HEK293 (cell line): ENCODE results near the gene TTC27.

ENCODE experiments used
- CTCF ChIA-PET: fragments of 350-600 bp; formaldehyde crosslinking; extraction: SDS; loops from one replicate; lab custom pipeline; 2021; ENCODE audit warnings: antibody characterized with exemption; lab: Yijun Ruan, JAX
- POLR2A ChIA-PET: fragments of 300-600 bp; formaldehyde crosslinking; extraction: SDS; loops from one replicate; lab custom pipeline; 2020; ENCODE audit warnings: antibody characterized with exemption, inconsistent platforms; lab: Yijun Ruan, JAX
- H3K27ac ChIP-seq: fragments of 200-500 bp; sonication (Bioruptor generic); 2 replicates; pipeline ENCODE4 v1.5.1; 2014; ENCODE audit warnings: low read depth, low read length, control low read depth, inconsistent platforms; ENCODE audit errors: extremely low read depth
- H3K36me3 ChIP-seq, 2 experiments: fragments of 200-500 bp in 1 of 2; sonication (Bioruptor generic) in 1 of 2; 1 replicate in 1 of 2; 2 replicates in 1 of 2; pipeline ENCODE4 v1.5.1; 2014 to 2017; ENCODE audit warnings: inconsistent platforms in 2 of 2, low read length in 2 of 2; ENCODE audit not compliant: control insufficient read depth in 2 of 2, insufficient read depth in 1 of 2
- H3K4me1 ChIP-seq: fragments of 200-500 bp; sonication (Bioruptor generic); 2 replicates; pipeline ENCODE4 v1.5.1; 2014; ENCODE audit warnings: mild to moderate bottlenecking, low read length, inconsistent platforms; ENCODE audit not compliant: control insufficient read depth, insufficient read depth
- H3K4me3 ChIP-seq: 2 replicates; pipeline ENCODE4 v1.5.1; 2011; ENCODE audit warnings: low read depth, mild to moderate bottlenecking, control low read depth, low read length, moderate library complexity
- H3K9me3 ChIP-seq: fragments of 200-500 bp; sonication (Bioruptor generic); 2 replicates; pipeline ENCODE4 v1.5.1; 2014; ENCODE audit warnings: low read depth, low read length, inconsistent platforms; ENCODE audit not compliant: control insufficient read depth, insufficient read depth
- HOXA7 ChIP-seq: sonication (generic); formaldehyde crosslinking; IDR thresholded peaks from 2 replicates; pipeline ENCODE4 v1.8.1; 2022; ENCODE audit warnings: missing genetic modification reagents, borderline replicate concordance
- ZNF157 ChIP-seq: fragments of 450-650 bp; formaldehyde crosslinking; IDR thresholded peaks from 2 replicates; pipeline ENCODE4 v1.5.1; 2016; ENCODE audit warnings: missing biosample characterization, missing genetic modification characterization
- ZNF19 ChIP-seq: fragments of 450-650 bp; formaldehyde crosslinking; IDR thresholded peaks from 2 replicates; pipeline ENCODE4; 2016; ENCODE audit warnings: missing biosample characterization, missing genetic modification characterization, low read depth
- ZNF423 ChIP-seq: fragments of 450-650 bp; formaldehyde crosslinking; IDR thresholded peaks from 2 replicates; pipeline ENCODE4 v1.5.1; 2016; ENCODE audit warnings: missing biosample characterization, missing genetic modification characterization
- ZNF473 ChIP-seq: fragments of 450-650 bp; formaldehyde crosslinking; IDR thresholded peaks from 2 replicates; pipeline ENCODE4 v1.5.1; 2017; ENCODE audit warnings: missing biosample characterization, missing genetic modification characterization
- ZNF624 ChIP-seq: fragments of 450-650 bp; formaldehyde crosslinking; IDR thresholded peaks from 2 replicates; pipeline ENCODE4 v1.5.1; 2017; ENCODE audit warnings: missing biosample characterization, missing genetic modification characterization
- ZNF707 ChIP-seq: fragments of 450-650 bp; formaldehyde crosslinking; IDR thresholded peaks from 2 replicates; pipeline ENCODE4 v1.5.1; 2016; ENCODE audit warnings: missing biosample characterization, missing genetic modification characterization
- ZNF776 ChIP-seq: fragments of 450-650 bp; formaldehyde crosslinking; IDR thresholded peaks from 2 replicates; pipeline ENCODE4 v1.5.0; 2017; ENCODE audit warnings: missing biosample characterization, missing genetic modification characterization, borderline replicate concordance
- TF ChIP-seq, protein P1 (sequence below): fragments of 450-650 bp; formaldehyde crosslinking; IDR thresholded peaks from 2 replicates; pipeline ENCODE4 v1.5.1; 2016; ENCODE audit warnings: missing biosample characterization, missing genetic modification characterization
- TF ChIP-seq, protein P2 (sequence below): fragments of 450-650 bp; formaldehyde crosslinking; IDR thresholded peaks from 2 replicates; pipeline ENCODE4 v1.5.1; 2016; ENCODE audit warnings: missing biosample characterization, missing genetic modification characterization
- TF ChIP-seq, protein P3 (sequence below): fragments of 450-650 bp; formaldehyde crosslinking; IDR thresholded peaks from 2 replicates; pipeline ENCODE4 v1.5.1; 2016; ENCODE audit warnings: missing biosample characterization, missing genetic modification characterization, borderline replicate concordance

Gene TTC27

DNA sequence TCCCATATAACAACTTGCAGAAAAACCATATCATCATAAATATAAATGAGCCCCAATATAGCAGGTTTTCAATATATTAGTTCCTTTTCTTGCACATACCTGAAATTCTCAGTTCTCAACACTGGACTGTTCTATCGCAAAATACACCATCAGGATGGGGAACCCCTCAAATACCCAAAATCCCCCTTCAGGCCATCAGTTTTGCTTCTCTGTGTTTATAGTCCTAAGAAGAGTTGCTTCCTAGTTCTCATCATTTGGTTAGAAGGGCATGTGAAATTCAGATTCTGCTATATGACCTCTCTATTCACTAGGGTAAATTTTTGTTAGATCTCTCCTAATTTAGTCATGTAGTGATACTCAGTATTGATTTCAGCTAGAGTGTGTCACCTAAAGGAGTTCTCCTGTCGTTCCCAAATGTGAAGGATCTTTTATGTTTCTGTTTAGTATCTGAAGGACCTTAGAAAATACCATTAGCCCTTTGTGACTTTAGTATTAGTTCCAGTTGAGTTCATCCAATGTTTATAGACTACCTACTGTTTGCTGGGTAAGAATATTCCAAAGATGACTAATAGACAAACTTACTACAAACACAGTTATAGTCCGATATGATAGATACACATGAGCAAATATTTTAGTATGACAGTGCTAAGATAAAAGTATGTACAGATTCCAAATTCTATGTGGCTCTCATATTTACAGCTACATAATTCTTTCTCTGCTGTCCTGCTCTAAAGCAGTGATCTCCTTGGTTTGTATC lies 115.8 kb downstream of the TTC27 start (continued):
- TF ChIP-seq, protein P1, sequence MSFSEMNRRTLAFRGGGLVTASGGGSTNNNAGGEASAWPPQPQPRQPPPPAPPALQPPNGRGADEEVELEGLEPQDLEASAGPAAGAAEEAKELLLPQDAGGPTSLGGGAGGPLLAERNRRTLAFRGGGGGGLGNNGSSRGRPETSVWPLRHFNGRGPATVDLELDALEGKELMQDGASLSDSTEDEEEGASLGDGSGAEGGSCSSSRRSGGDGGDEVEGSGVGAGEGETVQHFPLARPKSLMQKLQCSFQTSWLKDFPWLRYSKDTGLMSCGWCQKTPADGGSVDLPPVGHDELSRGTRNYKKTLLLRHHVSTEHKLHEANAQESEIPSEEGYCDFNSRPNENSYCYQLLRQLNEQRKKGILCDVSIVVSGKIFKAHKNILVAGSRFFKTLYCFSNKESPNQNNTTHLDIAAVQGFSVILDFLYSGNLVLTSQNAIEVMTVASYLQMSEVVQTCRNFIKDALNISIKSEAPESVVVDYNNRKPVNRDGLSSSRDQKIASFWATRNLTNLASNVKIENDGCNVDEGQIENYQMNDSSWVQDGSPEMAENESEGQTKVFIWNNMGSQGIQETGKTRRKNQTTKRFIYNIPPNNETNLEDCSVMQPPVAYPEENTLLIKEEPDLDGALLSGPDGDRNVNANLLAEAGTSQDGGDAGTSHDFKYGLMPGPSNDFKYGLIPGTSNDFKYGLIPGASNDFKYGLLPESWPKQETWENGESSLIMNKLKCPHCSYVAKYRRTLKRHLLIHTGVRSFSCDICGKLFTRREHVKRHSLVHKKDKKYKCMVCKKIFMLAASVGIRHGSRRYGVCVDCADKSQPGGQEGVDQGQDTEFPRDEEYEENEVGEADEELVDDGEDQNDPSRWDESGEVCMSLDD: no peak
- TF ChIP-seq, all 188 proteins: peak for 0

DNA sequence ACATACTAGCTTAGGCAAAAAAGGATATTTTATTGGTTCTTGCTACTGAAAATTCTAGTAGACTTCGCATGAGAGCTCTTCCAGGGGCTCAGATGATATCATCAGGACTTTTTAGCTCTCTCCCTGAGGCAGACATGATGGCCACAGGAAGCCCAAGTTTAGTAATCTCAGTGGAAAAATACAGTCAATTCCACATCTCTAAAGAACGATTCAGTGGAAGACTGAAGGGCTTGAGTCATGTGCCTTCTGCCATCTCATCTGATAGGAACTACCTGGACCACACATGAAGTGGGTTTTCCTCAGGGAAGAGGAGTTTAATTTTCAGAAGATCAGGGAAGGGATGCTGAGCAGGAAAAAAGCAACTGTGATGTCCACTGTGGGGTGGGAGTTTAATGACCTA lies 117.3 kb downstream of the TTC27 start:
- ChIA-PET POLR2A (no interaction called here), CTCF (no interaction called here)
- no peak overlapping the region for H3K4me3 ChIP-seq
- no peaks in the 10 kb centered on the region for H3K36me3 ChIP-seq
- H3K9me3 ChIP-seq: no peaks in the 10 kb centered on the region
- H3K4me1 ChIP-seq: no peaks in the 10 kb centered on the region
- TF ChIP-seq ZNF624 (no peak), ZNF473 (tag by site-specific recombination) (no peak), ZNF19 (tag by site-specific recombination) (no peak), ZNF423 (tag by site-specific recombination) (no peak)
- no peak overlapping the region for H3K27ac ChIP-seq

DNA sequence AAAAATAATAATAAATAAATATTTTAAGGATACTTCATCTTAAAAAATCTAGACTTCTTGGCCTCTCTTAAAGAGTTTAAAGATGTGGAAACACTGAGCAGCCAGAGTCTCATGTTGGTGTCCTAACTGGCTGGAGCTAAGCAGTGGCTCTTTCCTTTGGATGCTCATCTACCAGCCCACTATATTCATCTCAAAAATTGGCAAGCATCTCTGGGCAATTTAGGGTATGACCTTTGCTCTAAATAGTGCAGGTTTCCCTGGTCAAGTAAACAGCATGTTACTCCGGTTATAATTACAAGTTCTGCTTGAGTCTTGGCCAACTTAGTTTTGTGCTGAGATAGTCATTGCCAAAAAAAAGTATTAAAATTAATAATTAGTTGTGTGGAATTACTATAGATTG lies 117.8 kb downstream of the TTC27 start:
- CTCF ChIA-PET: interaction anchor here (1.4 kb wide), 1 partner anchor 10 kb away, joined by 5 read pairs; no protein-coding TSS in a partner anchor
- no peak for TF ChIP-seq HOXA7 (CRISPR knock-in tag)

DNA sequence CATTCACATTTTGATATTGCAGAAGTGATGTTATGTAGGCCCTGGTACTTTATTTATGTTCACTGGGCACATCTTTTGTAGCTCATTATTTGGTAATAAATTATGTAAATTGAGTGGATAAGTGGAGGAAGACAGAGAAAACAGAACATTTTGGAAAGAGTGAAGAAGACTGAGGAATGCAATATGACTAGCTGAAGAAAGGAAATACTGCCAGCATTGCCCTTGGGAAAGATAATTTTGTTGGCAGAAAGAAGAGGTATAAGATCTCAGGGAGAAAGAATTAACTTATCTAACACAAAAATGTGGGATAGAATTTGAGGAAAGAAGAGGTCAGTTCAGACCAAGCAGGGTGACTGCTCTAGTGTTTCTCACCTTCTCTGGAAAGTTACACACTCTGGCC lies 118.8 kb downstream of the TTC27 start:
- H3K4me1 ChIP-seq: no peaks in the 10 kb centered on the region
- ChIA-PET POLR2A (no interaction called here), CTCF (interaction anchor here (0.9 to 1.4 kb wide), 2 partner anchors 11 to 837 kb away, joined by 5 to 7 read pairs; no protein-coding TSS in a partner anchor)
- no peaks in the 10 kb centered on the region for H3K9me3 ChIP-seq
- H3K27ac ChIP-seq: no peak overlapping the region
- H3K36me3 ChIP-seq: no peaks in the 10 kb centered on the region
- TF ChIP-seq ZNF707 (tag by site-specific recombination) (no peak), ZNF624 (no peak), ZNF157 (tag by site-specific recombination) (no peak), ZNF19 (tag by site-specific recombination) (no peak), ZNF776 (tag by site-specific recombination) (no peak)
- TF ChIP-seq, protein P2, sequence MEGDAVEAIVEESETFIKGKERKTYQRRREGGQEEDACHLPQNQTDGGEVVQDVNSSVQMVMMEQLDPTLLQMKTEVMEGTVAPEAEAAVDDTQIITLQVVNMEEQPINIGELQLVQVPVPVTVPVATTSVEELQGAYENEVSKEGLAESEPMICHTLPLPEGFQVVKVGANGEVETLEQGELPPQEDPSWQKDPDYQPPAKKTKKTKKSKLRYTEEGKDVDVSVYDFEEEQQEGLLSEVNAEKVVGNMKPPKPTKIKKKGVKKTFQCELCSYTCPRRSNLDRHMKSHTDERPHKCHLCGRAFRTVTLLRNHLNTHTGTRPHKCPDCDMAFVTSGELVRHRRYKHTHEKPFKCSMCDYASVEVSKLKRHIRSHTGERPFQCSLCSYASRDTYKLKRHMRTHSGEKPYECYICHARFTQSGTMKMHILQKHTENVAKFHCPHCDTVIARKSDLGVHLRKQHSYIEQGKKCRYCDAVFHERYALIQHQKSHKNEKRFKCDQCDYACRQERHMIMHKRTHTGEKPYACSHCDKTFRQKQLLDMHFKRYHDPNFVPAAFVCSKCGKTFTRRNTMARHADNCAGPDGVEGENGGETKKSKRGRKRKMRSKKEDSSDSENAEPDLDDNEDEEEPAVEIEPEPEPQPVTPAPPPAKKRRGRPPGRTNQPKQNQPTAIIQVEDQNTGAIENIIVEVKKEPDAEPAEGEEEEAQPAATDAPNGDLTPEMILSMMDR (tag by site-specific recombination): no peak
- TF ChIP-seq, protein P3, sequence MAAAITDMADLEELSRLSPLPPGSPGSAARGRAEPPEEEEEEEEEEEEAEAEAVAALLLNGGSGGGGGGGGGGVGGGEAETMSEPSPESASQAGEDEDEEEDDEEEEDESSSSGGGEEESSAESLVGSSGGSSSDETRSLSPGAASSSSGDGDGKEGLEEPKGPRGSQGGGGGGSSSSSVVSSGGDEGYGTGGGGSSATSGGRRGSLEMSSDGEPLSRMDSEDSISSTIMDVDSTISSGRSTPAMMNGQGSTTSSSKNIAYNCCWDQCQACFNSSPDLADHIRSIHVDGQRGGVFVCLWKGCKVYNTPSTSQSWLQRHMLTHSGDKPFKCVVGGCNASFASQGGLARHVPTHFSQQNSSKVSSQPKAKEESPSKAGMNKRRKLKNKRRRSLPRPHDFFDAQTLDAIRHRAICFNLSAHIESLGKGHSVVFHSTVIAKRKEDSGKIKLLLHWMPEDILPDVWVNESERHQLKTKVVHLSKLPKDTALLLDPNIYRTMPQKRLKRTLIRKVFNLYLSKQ (tag by site-specific recombination): no peak
- H3K4me3 ChIP-seq: no peak overlapping the region

More for the DNA sequence above, 117.8 kb downstream of the TTC27 start:
- Histone ChIP-seq H3K4me3 (no peak overlapping the region), H3K4me1 (no peaks in the 10 kb centered on the region), H3K27ac (no peak overlapping the region), H3K9me3 (no peaks in the 10 kb centered on the region), H3K36me3 (no peaks in the 10 kb centered on the region)
- POLR2A ChIA-PET: no interaction called here
